ENCODE results near the gene PGAM5.

- no peak for TF ChIP-seq RFX5 (IDR thresholded peaks at IDR 0.05; ENCODE audit: low read depth, low read length)
- TF ChIP-seq USF2 (IDR thresholded peaks at IDR 0.05; ENCODE audit: low read depth, low read length): no peak
- no peak for TF ChIP-seq CTCF (conservative IDR thresholded peaks at IDR 0.05; ENCODE audit: low read depth, low read length)
- TF ChIP-seq NFE2L2 (IDR thresholded peaks at IDR 0.05; ENCODE audit: low read depth, low read length): no peak
- no peak for TF ChIP-seq POLR2A (IDR thresholded peaks at IDR 0.05; ENCODE audit: low read depth, low read length)
- TF ChIP-seq CEBPB (IDR thresholded peaks at IDR 0.05; ENCODE audit: low read depth, low read length): no peak
- TF ChIP-seq RAD21 (IDR thresholded peaks at IDR 0.05; ENCODE audit: low read length): no peak
- TF ChIP-seq SMC3 (IDR thresholded peaks at IDR 0.05; ENCODE audit: low read depth, low read length): no peak
- TF ChIP-seq CHD1 (IDR thresholded peaks at IDR 0.05; ENCODE audit: low read depth, low read length): no peak
- TF ChIP-seq BHLHE40 (IDR thresholded peaks at IDR 0.05; ENCODE audit: low read depth, low read length): no peak
- no peak for TF ChIP-seq MAZ (IDR thresholded peaks at IDR 0.05; ENCODE audit: borderline replicate concordance, low read depth, low read length)
These were observed 6.4 kb downstream of the PGAM5 start for GRCh38 chr12:132717011-132717410.
